GM21390 (cell line): ENCODE results near the gene DIPK2B.

Source experiments
- ATAC-seq: cut with Tn5 transposase; IDR thresholded peaks from one replicate; pipeline ENCODE4 v1.9.1; 2021; ENCODE audit not compliant: unreplicated experiment

Gene DIPK2B

GRCh38 chrX:45164021-45164621 is 36.6 kb downstream of the DIPK2B start:
- ATAC-seq, result no peak

DNA sequence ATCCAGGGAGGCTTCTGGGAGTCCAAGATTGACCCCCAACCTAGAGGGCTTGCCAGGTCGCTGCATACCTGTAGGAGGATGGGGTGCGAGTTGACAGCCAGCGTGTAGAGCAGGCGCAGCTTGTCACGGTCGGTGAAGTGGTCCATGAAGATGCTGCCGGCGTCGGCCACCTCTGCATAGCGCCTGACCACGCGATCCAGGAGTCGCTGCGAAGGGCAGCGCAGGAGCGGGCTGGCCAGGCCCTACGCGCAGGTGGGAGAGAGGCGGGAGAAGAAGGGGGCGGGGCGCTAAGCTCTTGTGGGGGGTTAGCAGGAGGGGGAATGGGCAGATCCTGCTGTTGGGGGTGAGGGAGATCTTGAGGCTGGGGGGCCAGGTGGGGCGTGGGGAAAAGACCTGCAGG is 43.0 kb downstream of the DIPK2B start:
- ATAC-seq, result no peak

DNA sequence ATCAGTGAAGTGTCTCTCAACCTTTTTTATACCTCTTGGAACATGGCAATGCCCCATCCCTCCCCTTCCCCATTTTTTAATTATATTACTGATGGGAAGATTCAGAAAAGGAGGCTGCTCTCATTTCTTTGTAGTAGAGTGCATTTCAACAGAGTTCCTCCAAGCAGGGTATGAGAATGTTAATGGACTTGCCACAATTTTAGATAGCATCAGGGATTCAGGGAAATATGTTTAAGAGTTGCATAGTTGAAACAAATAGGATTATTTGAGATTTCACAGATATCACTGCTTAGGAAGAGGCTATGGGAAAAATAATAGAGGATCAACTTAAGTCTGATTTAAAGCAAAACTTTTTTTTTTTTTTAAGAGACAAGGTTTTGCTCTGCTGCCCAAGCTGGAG is 46.2 kb downstream of the DIPK2B start:
- no peak for ATAC-seq

- no peak for ATAC-seq
Measured at GRCh38 chrX:45154033-45154360, 46.7 kb downstream of the DIPK2B start.
